ENCODE measurements around the gene PRR33. TPM values are rescaled to one million over a fixed set of nuclear protein-coding genes. Genes with fewer than 3 reads are reported as not detected.

The PRR33 gene
- total and polyA plus RNA-seq, 2 donors (not counting 1 experiment from before 2014, with no cell fraction given): not detected

DNA sequence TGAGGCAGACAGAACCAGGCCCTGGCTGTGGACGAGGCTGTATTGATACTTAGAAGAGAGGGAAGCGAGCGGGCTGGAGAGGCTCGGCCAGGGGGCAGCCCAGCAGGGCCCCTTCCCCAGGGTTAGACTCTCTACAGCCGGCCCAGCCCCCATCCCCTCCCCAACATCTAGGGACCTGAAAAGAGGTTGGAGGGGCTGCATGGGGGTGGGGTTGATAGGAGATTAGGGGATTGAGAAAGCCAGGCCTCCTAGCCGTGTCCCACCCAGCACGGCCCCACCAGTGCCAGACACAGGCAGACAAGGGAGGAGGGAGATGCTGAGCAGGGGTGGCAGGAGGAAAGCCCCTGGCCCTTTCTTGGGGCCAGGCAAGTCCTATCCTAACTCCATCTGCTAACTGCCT lies 33.1 kb downstream of the PRR33 start:
- no peaks in the 10 kb centered on the region for H3K79me2 ChIP-seq (ENCODE audit: control insufficient read depth, insufficient read depth, low read length)
- TF ChIP-seq, protein P1, sequence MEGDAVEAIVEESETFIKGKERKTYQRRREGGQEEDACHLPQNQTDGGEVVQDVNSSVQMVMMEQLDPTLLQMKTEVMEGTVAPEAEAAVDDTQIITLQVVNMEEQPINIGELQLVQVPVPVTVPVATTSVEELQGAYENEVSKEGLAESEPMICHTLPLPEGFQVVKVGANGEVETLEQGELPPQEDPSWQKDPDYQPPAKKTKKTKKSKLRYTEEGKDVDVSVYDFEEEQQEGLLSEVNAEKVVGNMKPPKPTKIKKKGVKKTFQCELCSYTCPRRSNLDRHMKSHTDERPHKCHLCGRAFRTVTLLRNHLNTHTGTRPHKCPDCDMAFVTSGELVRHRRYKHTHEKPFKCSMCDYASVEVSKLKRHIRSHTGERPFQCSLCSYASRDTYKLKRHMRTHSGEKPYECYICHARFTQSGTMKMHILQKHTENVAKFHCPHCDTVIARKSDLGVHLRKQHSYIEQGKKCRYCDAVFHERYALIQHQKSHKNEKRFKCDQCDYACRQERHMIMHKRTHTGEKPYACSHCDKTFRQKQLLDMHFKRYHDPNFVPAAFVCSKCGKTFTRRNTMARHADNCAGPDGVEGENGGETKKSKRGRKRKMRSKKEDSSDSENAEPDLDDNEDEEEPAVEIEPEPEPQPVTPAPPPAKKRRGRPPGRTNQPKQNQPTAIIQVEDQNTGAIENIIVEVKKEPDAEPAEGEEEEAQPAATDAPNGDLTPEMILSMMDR (conservative IDR thresholded peaks at IDR 0.05 in 1 of 2, IDR thresholded peaks at IDR 0.05 in 1 of 2; ENCODE audit: low read depth in 1 of 2, low read length in 2 of 2): no peak
- no peak for TF ChIP-seq EZH2 (IDR thresholded peaks at IDR 0.05; ENCODE audit: low read length, missing control alignments)
- H3K27ac ChIP-seq (ENCODE audit: insufficient read depth, low read length): no peak overlapping the region

DNA sequence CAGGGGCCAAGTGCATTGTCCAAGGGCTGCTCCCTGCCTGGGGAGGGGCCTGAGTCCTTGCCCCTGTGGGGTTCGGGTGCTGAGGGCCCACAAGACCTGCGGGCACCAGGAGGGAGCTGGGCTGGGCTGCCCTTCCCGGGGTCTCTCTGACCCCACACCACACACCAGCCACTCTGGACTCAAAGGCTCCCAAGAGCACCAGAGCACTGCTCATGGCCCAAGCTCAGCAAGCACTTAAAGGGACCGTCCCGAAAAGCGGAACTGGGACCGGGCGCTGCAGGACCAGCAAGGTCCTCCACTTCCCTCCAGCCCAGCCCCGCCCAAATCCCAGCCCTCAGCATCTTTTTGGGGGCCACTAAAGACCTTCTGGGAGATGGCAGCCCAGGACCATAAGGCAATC lies 33.5 kb downstream of the PRR33 start:
- DNase-seq (ENCODE audit: low read depth in 2 of 2): no peak
- H3K79me2 ChIP-seq (ENCODE audit: control insufficient read depth, insufficient read depth, low read length): no peaks in the 10 kb centered on the region
- TF ChIP-seq, protein P1 (conservative IDR thresholded peaks at IDR 0.05 in 1 of 2, IDR thresholded peaks at IDR 0.05 in 1 of 2; ENCODE audit: low read depth in 1 of 2, low read length in 2 of 2): no peak
- no peak for TF ChIP-seq EZH2 (IDR thresholded peaks at IDR 0.05; ENCODE audit: low read length, missing control alignments)
- H3K4me1 ChIP-seq (ENCODE audit: control insufficient read depth, extremely low read depth, insufficient read depth, low read length): peaks cover 1% of the 10 kb centered on the region
- no peak overlapping the region for H3K4me2 ChIP-seq (ENCODE audit: extremely low read depth, insufficient read depth, low read length)
- H3K9ac ChIP-seq (ENCODE audit: insufficient read depth, low read length): no peak overlapping the region
- H3K4me3 ChIP-seq (replicated peaks in 1 of 4; ENCODE audit: control extremely low read depth in 1 of 4, insufficient read depth in 1 of 4, low read depth in 3 of 4, low read length in 4 of 4): no peak overlapping the region
- H3K9me3 ChIP-seq (ENCODE audit: control insufficient read depth, insufficient read depth, low read depth, low read length): no peaks in the 10 kb centered on the region
- no peaks in the 10 kb centered on the region for H4K20me1 ChIP-seq (ENCODE audit: control insufficient read depth, extremely low read depth, insufficient read depth, low read length)
- no peaks in the 10 kb centered on the region for H3K27me3 ChIP-seq (ENCODE audit: control insufficient read depth, insufficient read depth, low read length)
- H3K27ac ChIP-seq (ENCODE audit: insufficient read depth, low read length): no peak overlapping the region
- no peaks in the 10 kb centered on the region for H3K36me3 ChIP-seq (ENCODE audit: control insufficient read depth, insufficient read depth, low read length)
- no peak overlapping the region for H2AFZ ChIP-seq (ENCODE audit: low read length)

More for the DNA sequence above, 33.1 kb downstream of the PRR33 start:
- no peak overlapping the region for H3K9ac ChIP-seq (ENCODE audit: insufficient read depth, low read length)
- DNase-seq (ENCODE audit: low read depth in 2 of 2): no peak
- no peak overlapping the region for H2AFZ ChIP-seq (ENCODE audit: low read length)
- no peak overlapping the region for H3K4me3 ChIP-seq (replicated peaks in 1 of 4; ENCODE audit: control extremely low read depth in 1 of 4, insufficient read depth in 1 of 4, low read depth in 3 of 4, low read length in 4 of 4)
- no peak overlapping the region for H3K4me2 ChIP-seq (ENCODE audit: extremely low read depth, insufficient read depth, low read length)
- H3K4me1 ChIP-seq (ENCODE audit: control insufficient read depth, extremely low read depth, insufficient read depth, low read length): peaks cover 3% of the 10 kb centered on the region
- H3K27me3 ChIP-seq (ENCODE audit: control insufficient read depth, insufficient read depth, low read length): no peaks in the 10 kb centered on the region
- H3K9me3 ChIP-seq (ENCODE audit: control insufficient read depth, insufficient read depth, low read depth, low read length): no peaks in the 10 kb centered on the region
- no peaks in the 10 kb centered on the region for H4K20me1 ChIP-seq (ENCODE audit: control insufficient read depth, extremely low read depth, insufficient read depth, low read length)
- H3K36me3 ChIP-seq (ENCODE audit: control insufficient read depth, insufficient read depth, low read length): no peaks in the 10 kb centered on the region

DNA sequence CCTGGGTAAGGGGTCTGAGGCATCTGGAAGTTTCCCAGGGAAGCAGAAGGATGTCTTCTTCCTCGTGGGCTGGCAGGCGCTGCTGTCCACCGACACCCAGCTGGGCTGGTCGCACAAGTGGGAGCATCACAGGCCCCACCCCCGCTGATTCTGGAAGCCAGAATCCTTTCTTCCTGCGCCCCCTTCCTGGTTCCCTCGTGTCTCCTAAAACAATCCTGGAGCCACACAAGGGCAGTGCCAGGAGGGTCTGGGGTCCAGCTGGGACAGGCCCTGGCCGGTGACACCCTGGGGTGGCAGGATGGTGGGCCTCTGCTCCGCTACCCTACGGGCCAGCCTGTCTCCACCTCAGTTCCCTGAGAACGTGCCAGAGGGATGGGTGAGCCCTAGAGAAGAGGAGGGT lies 34.6 kb downstream of the PRR33 start:
- no peak for DNase-seq (ENCODE audit: low read depth in 2 of 2)
- H4K20me1 ChIP-seq (ENCODE audit: control insufficient read depth, extremely low read depth, insufficient read depth, low read length): no peaks in the 10 kb centered on the region
- no peaks in the 10 kb centered on the region for H3K36me3 ChIP-seq (ENCODE audit: control insufficient read depth, insufficient read depth, low read length)
- H3K4me3 ChIP-seq (replicated peaks in 1 of 4; ENCODE audit: control extremely low read depth in 1 of 4, insufficient read depth in 1 of 4, low read depth in 3 of 4, low read length in 4 of 4): no peak overlapping the region
- no peak overlapping the region for H3K27ac ChIP-seq (ENCODE audit: insufficient read depth, low read length)
- no peak overlapping the region for H2AFZ ChIP-seq (ENCODE audit: low read length)
- TF ChIP-seq EZH2 (IDR thresholded peaks at IDR 0.05; ENCODE audit: low read length, missing control alignments): no peak
- TF ChIP-seq, protein P1 (conservative IDR thresholded peaks at IDR 0.05 in 1 of 2, IDR thresholded peaks at IDR 0.05 in 1 of 2; ENCODE audit: low read depth in 1 of 2, low read length in 2 of 2): no peak
- no peak overlapping the region for H3K4me2 ChIP-seq (ENCODE audit: extremely low read depth, insufficient read depth, low read length)
- H3K27me3 ChIP-seq (ENCODE audit: control insufficient read depth, insufficient read depth, low read length): no peaks in the 10 kb centered on the region
- no peaks in the 10 kb centered on the region for H3K79me2 ChIP-seq (ENCODE audit: control insufficient read depth, insufficient read depth, low read length)
- no peak overlapping the region for H3K9ac ChIP-seq (ENCODE audit: insufficient read depth, low read length)
- H3K4me1 ChIP-seq (ENCODE audit: control insufficient read depth, extremely low read depth, insufficient read depth, low read length): no peaks in the 10 kb centered on the region
- no peaks in the 10 kb centered on the region for H3K9me3 ChIP-seq (ENCODE audit: control insufficient read depth, insufficient read depth, low read depth, low read length)

Measured in fibroblast of lung (primary cell).